Liver (tissue), 9 donors: ENCODE results near the gene INPP5A. TPM values are rescaled to one million over a fixed set of nuclear protein-coding genes. Genes with fewer than 3 reads are reported as not detected.

Experiments used
- DNase-seq: peaks from one replicate; pipeline ENCODE4 v3.0.0-alpha.2; 2017; ENCODE audit warnings: low spot score
- H3K27ac ChIP-seq, 2 donors: one replicate each; pipeline ENCODE4 v1.7.0; 2013; ENCODE audit warnings: inconsistent platforms in 2 of 2, low read length in 2 of 2, control low read depth in 1 of 2, low read depth in 1 of 2, mild to moderate bottlenecking in 1 of 2
- H3K27me3 ChIP-seq, 4 donors: one replicate each; pipeline versions ENCODE4 v1.6.1 to v1.7.0; 2013; ENCODE audit warnings: low read length in 3 of 4, inconsistent platforms in 1 of 4, mild to moderate bottlenecking in 1 of 4, moderate library complexity in 1 of 4; ENCODE audit not compliant: control insufficient read depth in 4 of 4, insufficient read depth in 4 of 4
- H3K36me3 ChIP-seq, 4 donors: one replicate each; pipeline versions ENCODE4 v1.6.1 to v1.7.0; 2013; ENCODE audit warnings: low read length in 3 of 4, mild to moderate bottlenecking in 3 of 4, low read depth in 1 of 4, moderate library complexity in 1 of 4; ENCODE audit not compliant: control insufficient read depth in 4 of 4, insufficient read depth in 3 of 4
- H3K4me1 ChIP-seq, 4 donors: one replicate each; pipeline versions ENCODE4 v1.6.1 to v1.7.0; 2013; ENCODE audit warnings: low read length in 3 of 4, mild to moderate bottlenecking in 3 of 4, moderate library complexity in 1 of 4; ENCODE audit not compliant: control insufficient read depth in 4 of 4, insufficient read depth in 4 of 4
- H3K4me3 ChIP-seq, 3 donors: one replicate each; pipeline versions ENCODE4 v1.6.1 to v1.7.0; 2013; ENCODE audit warnings: low read length in 3 of 3, control low read depth in 1 of 3, low read depth in 1 of 3, mild to moderate bottlenecking in 1 of 3
- H3K9ac ChIP-seq, 2 donors: one replicate each; pipeline ENCODE4 v1.7.0; 2013; ENCODE audit warnings: low read length in 2 of 2, mild to moderate bottlenecking in 2 of 2, moderate library complexity in 2 of 2, control low read depth in 1 of 2, low read depth in 1 of 2
- H3K9me3 ChIP-seq, 4 donors: one replicate each; pipeline versions ENCODE4 v1.6.1 to v1.7.0; 2013; ENCODE audit warnings: low read length in 3 of 4; ENCODE audit not compliant: control insufficient read depth in 4 of 4
- CTCF ChIP-seq: fragments of 150-350 bp; IDR thresholded peaks from 2 replicates; pipeline ENCODE4 v1.5.1; 2017; ENCODE audit warnings: improper control_type of control experiment, low read depth, low read length; ENCODE audit not compliant: missing input control
- EGR1 ChIP-seq, 2 donors: IDR thresholded peaks; 2 replicates each; pipeline ENCODE4 v1.6.1; 2016 to 2018; ENCODE audit warnings: antibody characterized with exemption in 2 of 2, low read depth in 2 of 2
- FOXA1 ChIP-seq: IDR thresholded peaks from 2 replicates; pipeline ENCODE4 v1.6.1; 2016; ENCODE audit warnings: antibody characterized with exemption
- FOXA2 ChIP-seq: IDR thresholded peaks from 2 replicates; pipeline ENCODE4 v1.6.1; 2016; ENCODE audit warnings: antibody characterized with exemption
- GABPA ChIP-seq, 2 donors: IDR thresholded peaks in 1 of 2; conservative IDR thresholded peaks in 1 of 2; 2 replicates each; pipeline ENCODE4 v1.6.1; 2016; ENCODE audit warnings: antibody characterized with exemption in 2 of 2, mild to moderate bottlenecking in 1 of 2, moderate library complexity in 1 of 2
- HNF4A ChIP-seq, 2 donors: conservative IDR thresholded peaks; 2 replicates each; pipeline ENCODE4 v1.6.1; 2016; ENCODE audit warnings: antibody characterized with exemption in 2 of 2, mild to moderate bottlenecking in 2 of 2
- HNF4G ChIP-seq: IDR thresholded peaks from 2 replicates; pipeline ENCODE4 v1.6.1; 2016; ENCODE audit warnings: antibody characterized with exemption
- JUND ChIP-seq, 2 donors: IDR thresholded peaks; 2 replicates each; pipeline ENCODE4 v1.6.1; 2016; ENCODE audit warnings: antibody characterized with exemption in 2 of 2
- MAX ChIP-seq: IDR thresholded peaks from 2 replicates; pipeline ENCODE4 v1.6.1; 2016; ENCODE audit warnings: antibody characterized with exemption
- NR2F2 ChIP-seq: IDR thresholded peaks from 2 replicates; pipeline ENCODE4 v1.6.1; 2016; ENCODE audit warnings: antibody characterized with exemption
- RAD21 ChIP-seq, 2 donors: IDR thresholded peaks; 2 replicates each; pipeline ENCODE4 v1.6.1; 2016; ENCODE audit warnings: antibody characterized with exemption in 2 of 2, mild to moderate bottlenecking in 2 of 2
- RXRA ChIP-seq, 2 donors: IDR thresholded peaks; 2 replicates each; pipeline ENCODE4 v1.6.1; 2017 to 2018; ENCODE audit warnings: antibody characterized with exemption in 2 of 2, mild to moderate bottlenecking in 1 of 2
- SP1 ChIP-seq: IDR thresholded peaks from 2 replicates; pipeline ENCODE4 v1.6.1; 2018; ENCODE audit warnings: antibody characterized with exemption, mild to moderate bottlenecking
- TAF1 ChIP-seq: conservative IDR thresholded peaks from 2 replicates; pipeline ENCODE4 v1.6.1; 2016; ENCODE audit warnings: antibody characterized with exemption, mild to moderate bottlenecking
- YY1 ChIP-seq: IDR thresholded peaks from 2 replicates; pipeline ENCODE4 v1.6.1; 2016; ENCODE audit warnings: antibody characterized with exemption, mild to moderate bottlenecking
- ZBTB33 ChIP-seq: IDR thresholded peaks from 2 replicates; pipeline ENCODE4 v1.6.1; 2016; ENCODE audit warnings: antibody characterized with exemption
- WGBS: extraction: QIAGEN DNeasy Blood & Tissue Kit; methylation state at CpG from one replicate; pipeline ENCODE4 v1.1.7; 2013; 5-methylcytosine and 5-hydroxymethylcytosine counted together
- polyA plus RNA-seq, 2 donors: library from polyadenylated mRNA; stranded (reverse) in 1 of 2; unstranded in 1 of 2; fragments of 200-250 nt in 1 of 2; fragments of >200 nt in 1 of 2; fragmentation: Nextera tagmentation in 1 of 2; extraction: Ambion mirVana in 1 of 2; gene quantifications; one replicate each; pipeline versions ENCODE4 v1.2.1 to v1.2.3, GENCODE V29; 2013 to 2015
- total RNA-seq, 2 donors: library from RNA; depleted of rRNA; stranded (reverse); fragments of >200 nt; gene quantifications; one replicate each; pipeline ENCODE4 v1.2.3, GENCODE V29; 2014
- TF ChIP-seq, protein P1 (sequence below): IDR thresholded peaks from 2 replicates; pipeline ENCODE4 v1.6.1; 2016; ENCODE audit warnings: antibody characterized with exemption, mild to moderate bottlenecking
- TF ChIP-seq, protein P2 (sequence below): IDR thresholded peaks from 2 replicates; pipeline ENCODE4 v1.6.1; 2016; ENCODE audit warnings: antibody characterized with exemption
- donor health status: healthy.
- donor health status: healthy.
- donor health status: healthy.
- donor health status: healthy.
- donor health status: healthy.

INPP5A gene
- total and polyA plus RNA-seq, 4 donors: 4.3 to 26.5 (median 10.9) TPM

GRCh38 chr10:132631338-132631735 is 93.8 kb downstream of the INPP5A start (continued):
- TF ChIP-seq ZBTB33 (no peak), RXRA (IDR thresholded peaks at IDR 0.05) (peak in 1 of 2 donors; percentile 5), EGR1 (IDR thresholded peaks at IDR 0.05; ENCODE audit: low read depth in 2 of 2) (no peak), FOXA2 (no peak)

GRCh38 chr10:132632091-132632561 is 94.5 kb downstream of the INPP5A start:
- TF ChIP-seq, protein P1, sequence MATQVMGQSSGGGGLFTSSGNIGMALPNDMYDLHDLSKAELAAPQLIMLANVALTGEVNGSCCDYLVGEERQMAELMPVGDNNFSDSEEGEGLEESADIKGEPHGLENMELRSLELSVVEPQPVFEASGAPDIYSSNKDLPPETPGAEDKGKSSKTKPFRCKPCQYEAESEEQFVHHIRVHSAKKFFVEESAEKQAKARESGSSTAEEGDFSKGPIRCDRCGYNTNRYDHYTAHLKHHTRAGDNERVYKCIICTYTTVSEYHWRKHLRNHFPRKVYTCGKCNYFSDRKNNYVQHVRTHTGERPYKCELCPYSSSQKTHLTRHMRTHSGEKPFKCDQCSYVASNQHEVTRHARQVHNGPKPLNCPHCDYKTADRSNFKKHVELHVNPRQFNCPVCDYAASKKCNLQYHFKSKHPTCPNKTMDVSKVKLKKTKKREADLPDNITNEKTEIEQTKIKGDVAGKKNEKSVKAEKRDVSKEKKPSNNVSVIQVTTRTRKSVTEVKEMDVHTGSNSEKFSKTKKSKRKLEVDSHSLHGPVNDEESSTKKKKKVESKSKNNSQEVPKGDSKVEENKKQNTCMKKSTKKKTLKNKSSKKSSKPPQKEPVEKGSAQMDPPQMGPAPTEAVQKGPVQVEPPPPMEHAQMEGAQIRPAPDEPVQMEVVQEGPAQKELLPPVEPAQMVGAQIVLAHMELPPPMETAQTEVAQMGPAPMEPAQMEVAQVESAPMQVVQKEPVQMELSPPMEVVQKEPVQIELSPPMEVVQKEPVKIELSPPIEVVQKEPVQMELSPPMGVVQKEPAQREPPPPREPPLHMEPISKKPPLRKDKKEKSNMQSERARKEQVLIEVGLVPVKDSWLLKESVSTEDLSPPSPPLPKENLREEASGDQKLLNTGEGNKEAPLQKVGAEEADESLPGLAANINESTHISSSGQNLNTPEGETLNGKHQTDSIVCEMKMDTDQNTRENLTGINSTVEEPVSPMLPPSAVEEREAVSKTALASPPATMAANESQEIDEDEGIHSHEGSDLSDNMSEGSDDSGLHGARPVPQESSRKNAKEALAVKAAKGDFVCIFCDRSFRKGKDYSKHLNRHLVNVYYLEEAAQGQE: no peak
- TF ChIP-seq FOXA1 (no peak), EGR1 (IDR thresholded peaks at IDR 0.05; ENCODE audit: low read depth in 2 of 2) (no peak), YY1 (no peak), CTCF (no peak), RXRA (IDR thresholded peaks at IDR 0.05) (no peak), HNF4A (conservative IDR thresholded peaks at IDR 0.05) (no peak), MAX (no peak), JUND (IDR thresholded peaks at IDR 0.05) (no peak), NR2F2 (no peak), RAD21 (IDR thresholded peaks at IDR 0.05) (no peak), FOXA2 (no peak), ZBTB33 (no peak), GABPA (IDR thresholded peaks at IDR 0.05 in 1 of 2, conservative IDR thresholded peaks at IDR 0.05 in 1 of 2) (no peak), SP1 (no peak), TAF1 (no peak), HNF4G (no peak)
- TF ChIP-seq, protein P2, sequence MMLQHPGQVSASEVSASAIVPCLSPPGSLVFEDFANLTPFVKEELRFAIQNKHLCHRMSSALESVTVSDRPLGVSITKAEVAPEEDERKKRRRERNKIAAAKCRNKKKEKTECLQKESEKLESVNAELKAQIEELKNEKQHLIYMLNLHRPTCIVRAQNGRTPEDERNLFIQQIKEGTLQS: no peak
- peaks cover 0 to 12% (median 4%) of the 10 kb centered on the region in 4 donors for H3K4me1 ChIP-seq
- no peaks in the 10 kb centered on the region for H3K9me3 ChIP-seq
- no peaks in the 10 kb centered on the region for H3K27me3 ChIP-seq
- no peak overlapping the region for H3K9ac ChIP-seq
- no peak for DNase-seq
- no peak overlapping the region for H3K4me3 ChIP-seq
- no peaks in the 10 kb centered on the region for H3K36me3 ChIP-seq
- 77% methylated on average over 13 of the region's 13 CpGs for WGBS
- H3K27ac ChIP-seq: peak overlapping the region in 1 of 2 donors; percentile 55
